KOPT-K1 (cell line): ENCODE data around the gene SEPHS1.

Experiments used
- H3K27ac ChIP-seq: fragments of 200-600 bp; sonication (generic); 2 replicates; pipeline ENCODE4 v1.5.1; 2016; ENCODE audit warnings: antibody characterized with exemption, mild to moderate bottlenecking, low read depth, low read length; ENCODE audit not compliant: poor library complexity, severe bottlenecking
- H3K36me3 ChIP-seq: fragments of 200-600 bp; sonication (generic); 2 replicates; pipeline ENCODE4 v1.5.1; 2017; ENCODE audit warnings: antibody characterized with exemption, mild to moderate bottlenecking, low read length, moderate library complexity; ENCODE audit not compliant: insufficient read depth
- H3K9me3 ChIP-seq: fragments of 200-600 bp; sonication (generic); 2 replicates; pipeline ENCODE4 v1.5.1; 2017; ENCODE audit warnings: antibody characterized with exemption, low read length, mild to moderate bottlenecking; ENCODE audit not compliant: insufficient read depth, poor library complexity, severe bottlenecking

The SEPHS1 gene

DNA sequence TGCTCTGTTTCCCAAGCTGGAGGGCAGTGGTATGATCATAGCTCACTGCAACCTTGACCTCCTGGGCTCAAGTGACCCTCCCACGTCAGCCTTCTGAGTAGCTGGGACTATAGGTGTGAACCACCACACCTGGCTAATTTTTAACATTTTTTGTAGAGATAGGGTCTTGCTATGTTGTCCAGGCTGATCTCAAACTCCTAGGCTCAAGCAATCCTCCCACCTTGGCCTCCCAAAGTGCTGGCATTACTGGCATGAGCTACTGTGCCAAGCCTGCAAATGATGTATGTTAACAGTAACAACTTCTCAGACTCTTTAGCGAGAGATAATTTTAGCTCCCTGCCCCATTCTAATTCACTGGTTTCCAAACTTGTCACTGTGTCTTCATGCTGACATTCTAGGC is 27.7 kb upstream of the SEPHS1 start:
- Histone ChIP-seq H3K27ac (no peak overlapping the region), H3K36me3 (no peaks in the 10 kb centered on the region), H3K9me3 (no peaks in the 10 kb centered on the region)

- H3K27ac ChIP-seq = no peak overlapping the region
- H3K36me3 ChIP-seq = no peaks in the 10 kb centered on the region
- no peaks in the 10 kb centered on the region for H3K9me3 ChIP-seq
Measured at GRCh38 chr10:13373644-13374043, 25.6 kb upstream of the SEPHS1 start.

DNA sequence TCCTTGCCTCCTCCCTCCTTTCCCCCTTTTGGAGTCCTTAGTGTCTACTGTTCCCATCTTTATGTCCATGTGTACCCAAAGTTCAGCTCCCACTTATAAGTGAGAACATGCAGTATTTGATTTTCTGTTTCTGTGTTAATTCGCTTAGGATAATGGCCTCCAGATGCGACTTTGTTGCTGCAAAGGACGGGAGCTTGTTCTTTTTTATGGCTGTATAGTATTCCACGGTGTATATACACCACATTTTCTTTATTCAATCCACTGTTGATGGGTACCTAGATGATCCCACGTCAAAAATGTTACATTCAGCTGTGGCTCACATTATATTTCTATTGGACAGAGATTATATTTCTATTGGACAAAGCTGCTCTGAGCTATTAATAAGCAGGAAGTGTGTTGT is 24.4 kb upstream of the SEPHS1 start:
- Histone ChIP-seq H3K27ac (no peak overlapping the region), H3K9me3 (no peaks in the 10 kb centered on the region), H3K36me3 (no peaks in the 10 kb centered on the region)

GRCh38 chr10:13371897-13372470 is 23.9 kb upstream of the SEPHS1 start:
- H3K36me3 ChIP-seq = no peaks in the 10 kb centered on the region
- H3K27ac ChIP-seq = no peak overlapping the region
- H3K9me3 ChIP-seq = no peaks in the 10 kb centered on the region

DNA sequence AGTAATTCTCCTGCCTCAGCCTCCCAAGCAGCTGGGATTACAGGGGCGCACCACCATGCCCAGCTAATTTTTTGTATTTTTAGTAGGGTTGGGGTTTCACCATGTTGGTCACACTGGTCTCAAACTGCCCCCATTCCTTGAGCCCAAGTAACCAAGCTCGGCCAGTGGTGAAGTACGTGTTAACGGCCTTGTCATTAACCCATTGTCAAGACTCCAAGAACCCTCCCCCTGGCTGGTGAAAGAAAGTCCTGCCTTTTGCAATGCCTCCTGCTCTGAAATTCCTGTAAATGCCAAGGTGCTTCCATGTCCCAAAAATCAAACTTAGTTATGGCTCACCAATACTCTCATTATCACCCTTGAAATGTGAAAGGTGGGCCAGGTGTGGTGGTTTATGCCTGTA is 18.8 kb upstream of the SEPHS1 start:
- Histone ChIP-seq H3K36me3 (no peaks in the 10 kb centered on the region), H3K27ac (no peak overlapping the region), H3K9me3 (no peaks in the 10 kb centered on the region)

DNA sequence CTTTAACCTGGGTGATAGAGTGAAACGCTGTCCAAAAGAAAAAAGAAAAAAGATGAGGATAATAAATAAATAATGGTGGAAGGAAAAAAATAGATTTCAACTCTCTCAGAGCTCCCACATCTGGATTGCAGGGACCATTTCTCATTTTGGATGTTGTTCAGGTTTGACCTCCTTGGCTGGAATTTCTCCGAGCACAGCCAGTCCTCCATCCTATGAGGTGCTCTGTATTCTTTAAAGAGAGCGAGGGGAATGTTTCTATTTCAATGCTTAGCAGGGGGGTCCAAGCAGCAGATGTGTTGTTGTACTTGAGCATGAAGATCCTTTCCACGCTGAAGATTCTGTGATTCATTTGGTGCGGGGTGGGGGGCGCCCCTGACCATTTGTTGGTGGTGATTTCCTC is 17.7 kb upstream of the SEPHS1 start:
- no peaks in the 10 kb centered on the region for H3K9me3 ChIP-seq
- no peak overlapping the region for H3K27ac ChIP-seq
- no peaks in the 10 kb centered on the region for H3K36me3 ChIP-seq

DNA sequence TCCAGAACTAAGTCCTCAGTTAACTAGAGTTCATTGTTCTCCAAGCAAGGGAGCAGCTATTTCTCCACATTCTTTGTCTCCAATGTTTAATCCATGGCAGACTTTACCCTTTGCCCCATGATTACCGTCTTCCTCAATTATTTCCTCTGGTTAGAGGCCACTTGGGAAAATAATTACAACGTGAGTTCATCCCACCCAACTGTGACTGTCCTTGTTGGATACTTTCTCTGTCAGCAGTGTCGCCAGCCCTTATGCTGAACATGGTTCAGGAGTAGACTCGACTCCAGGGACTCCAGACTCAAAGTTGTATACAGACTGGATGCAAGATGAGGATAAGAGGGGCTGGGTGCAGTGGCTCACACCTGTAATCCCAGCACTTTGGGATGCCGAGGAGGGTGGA is 17.1 kb upstream of the SEPHS1 start:
- Histone ChIP-seq H3K9me3 (no peaks in the 10 kb centered on the region), H3K27ac (no peak overlapping the region), H3K36me3 (no peaks in the 10 kb centered on the region)

DNA sequence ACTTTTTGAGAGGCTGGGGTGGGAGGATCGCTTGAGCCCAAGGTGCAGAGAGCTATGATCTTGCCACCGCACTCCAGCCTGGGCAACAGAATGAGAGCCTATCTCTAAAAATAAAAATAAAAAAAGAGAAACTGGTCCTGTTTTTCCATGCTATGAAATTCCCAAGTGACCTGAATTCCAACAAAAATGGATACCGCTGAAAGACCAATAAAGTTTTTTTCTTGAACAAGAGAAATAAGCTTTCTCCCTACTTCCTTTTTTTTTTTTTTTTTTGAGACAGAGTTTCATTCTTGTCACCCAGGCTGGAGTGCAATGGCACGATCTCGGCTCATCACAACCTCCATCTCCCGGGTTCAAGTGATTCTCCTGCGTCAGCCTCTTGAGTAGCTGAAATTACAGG is 12.5 kb upstream of the SEPHS1 start:
- H3K9me3 ChIP-seq = no peaks in the 10 kb centered on the region
- H3K27ac ChIP-seq = no peak overlapping the region
- H3K36me3 ChIP-seq = no peaks in the 10 kb centered on the region

DNA sequence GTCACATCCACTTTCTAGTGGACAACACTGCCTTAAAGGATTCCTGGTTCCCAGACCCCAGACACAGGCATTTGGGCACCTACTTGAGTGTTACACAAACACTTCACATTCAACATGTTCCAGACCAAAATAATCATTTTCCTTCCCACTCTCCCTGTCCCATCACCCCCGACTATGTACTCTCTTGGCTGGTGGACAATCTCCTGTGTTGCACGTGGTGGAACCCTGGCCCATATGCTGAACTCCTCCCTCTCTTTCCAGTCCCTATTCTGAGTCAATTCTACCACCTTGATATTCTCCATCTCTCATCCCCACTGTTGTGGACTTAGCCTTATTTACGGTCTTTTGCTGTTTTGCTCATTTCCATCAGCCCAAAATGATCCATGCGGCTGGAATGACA is 8.3 kb upstream of the SEPHS1 start:
- Histone ChIP-seq H3K27ac (no peak overlapping the region), H3K9me3 (no peaks in the 10 kb centered on the region), H3K36me3 (no peaks in the 10 kb centered on the region)

DNA sequence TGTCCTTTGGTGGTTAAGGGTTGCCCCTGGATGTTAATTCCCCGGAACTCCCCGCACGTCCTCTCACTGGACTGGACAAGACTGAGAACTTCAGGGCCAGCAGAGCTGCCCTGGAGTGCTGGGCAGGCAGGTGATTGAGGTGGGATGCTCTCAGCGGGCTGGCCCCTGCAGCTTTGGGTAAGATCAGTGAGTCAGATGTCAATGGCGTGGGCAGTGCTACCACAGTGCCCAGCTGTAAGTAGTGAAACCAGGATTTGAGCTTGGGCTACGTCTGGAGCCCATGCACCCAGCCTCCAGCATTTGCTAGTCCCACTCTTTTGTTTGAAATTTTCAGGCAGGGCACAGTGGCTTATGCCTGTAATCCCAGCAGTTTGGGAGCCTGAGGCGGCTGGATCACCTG is 6.7 kb upstream of the SEPHS1 start:
- no peaks in the 10 kb centered on the region for H3K36me3 ChIP-seq
- H3K9me3 ChIP-seq = no peaks in the 10 kb centered on the region
- no peak overlapping the region for H3K27ac ChIP-seq

DNA sequence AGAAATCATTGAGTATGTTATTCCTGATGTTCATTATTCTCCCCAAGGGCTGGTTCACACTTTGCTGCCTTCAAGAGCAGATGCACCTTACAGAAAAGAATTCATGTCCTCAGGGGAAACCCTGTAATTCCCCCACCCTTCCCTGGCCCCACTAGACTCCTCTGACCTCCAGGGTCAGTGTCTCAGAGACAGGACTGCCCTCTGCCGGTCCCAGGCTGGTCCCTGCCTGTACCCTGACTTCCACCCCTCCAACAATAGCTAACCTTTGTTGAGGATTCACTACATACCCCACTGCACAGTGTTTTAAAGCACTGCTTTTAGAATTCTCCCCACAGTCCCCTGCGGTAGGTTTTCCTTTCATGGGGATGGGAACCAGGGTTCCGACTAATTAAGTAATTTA is 4.4 kb upstream of the SEPHS1 start:
- Histone ChIP-seq H3K9me3 (no peaks in the 10 kb centered on the region), H3K36me3 (no peaks in the 10 kb centered on the region), H3K27ac (no peak overlapping the region)

- Histone ChIP-seq H3K27ac (no peak overlapping the region), H3K36me3 (no peaks in the 10 kb centered on the region), H3K9me3 (no peaks in the 10 kb centered on the region)
Measured at GRCh38 chr10:13351340-13351915, 3.3 kb upstream of the SEPHS1 start.

- Histone ChIP-seq H3K9me3 (no peaks in the 10 kb centered on the region), H3K27ac (peak overlapping the region; percentile 99), H3K36me3 (peaks cover 7% of the 10 kb centered on the region; the same call in 1 of the 2 replicates)
Measured at GRCh38 chr10:13349463-13350274, 1.6 kb upstream of the SEPHS1 start.

DNA sequence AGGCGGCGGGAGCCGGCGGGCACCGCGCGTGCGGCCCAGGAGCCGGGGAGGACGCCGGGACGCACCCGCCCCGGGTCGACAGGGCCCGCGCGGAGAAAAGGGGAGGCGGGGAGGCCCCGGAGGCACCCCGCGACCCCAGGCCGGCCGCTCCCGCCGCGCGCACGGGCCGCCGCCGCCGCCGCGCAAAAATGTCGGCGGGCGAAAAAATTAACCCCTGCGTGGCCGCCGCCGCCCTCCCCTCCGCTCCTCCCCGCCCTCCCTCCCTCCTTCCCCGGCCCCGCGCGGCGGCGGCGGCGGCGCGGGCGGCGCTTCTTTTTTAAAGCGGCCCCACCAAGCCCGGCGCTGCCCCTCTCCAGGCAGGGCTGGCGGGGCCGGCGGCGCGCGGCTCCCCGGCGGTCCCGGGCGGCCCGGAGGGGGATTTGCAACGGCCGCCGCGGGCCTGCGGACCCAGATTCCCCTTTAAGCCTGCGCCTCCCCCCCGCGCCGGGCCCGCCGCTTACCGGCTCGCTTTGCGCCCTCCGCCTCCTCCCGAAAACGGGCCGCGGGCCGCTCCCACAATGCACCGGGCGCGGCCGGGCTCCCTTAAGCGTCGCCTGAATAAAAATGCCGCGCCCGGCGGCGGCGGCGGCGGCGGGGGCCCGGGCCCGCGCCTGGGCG is 465 bp downstream of the SEPHS1 start:
- peak overlapping the region; percentile 99 for H3K27ac ChIP-seq

DNA sequence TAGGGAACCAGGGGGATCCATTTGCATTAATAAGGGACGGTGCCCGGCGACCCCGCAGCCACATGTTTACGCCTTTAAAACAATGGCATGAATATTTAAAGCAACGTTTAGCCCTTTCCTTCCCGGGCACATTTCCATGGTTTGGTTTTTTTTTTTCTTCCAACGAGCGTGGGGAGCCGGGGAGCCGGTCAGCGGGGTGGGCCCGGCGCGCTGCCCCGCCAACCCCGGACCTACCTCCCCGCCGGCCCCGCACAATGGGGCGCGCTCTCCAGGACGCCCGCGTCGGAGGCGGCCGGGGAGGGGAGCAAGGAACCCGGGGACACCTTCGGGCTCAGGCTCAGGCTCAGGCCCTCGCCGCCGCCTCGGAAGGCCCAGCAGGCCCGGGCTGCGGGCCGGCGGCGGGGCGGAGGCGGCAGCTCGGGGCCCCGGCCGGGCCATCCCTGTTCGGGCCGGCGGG is 1.0 kb downstream of the SEPHS1 start:
- H3K9me3 ChIP-seq = no peaks in the 10 kb centered on the region
- H3K27ac ChIP-seq = peak overlapping the region; percentile 99
- H3K36me3 ChIP-seq = peaks cover 30% of the 10 kb centered on the region

More for the DNA sequence above, 465 bp downstream of the SEPHS1 start:
- Histone ChIP-seq H3K9me3 (no peaks in the 10 kb centered on the region), H3K36me3 (peaks cover 26% of the 10 kb centered on the region)
